Right lung (tissue), 5 donors: ENCODE results near the gene XKR8. TPM values are rescaled to one million over a fixed set of nuclear protein-coding genes. Genes with fewer than 3 reads are reported as not detected.
"Not testable (repeated sequence)": the region's sequence is repeated elsewhere in the genome, so short reads cannot be mapped to it uniquely, and the experiment has no call there.

Experiments used
- DNase-seq, 2 donors: peaks; one replicate each; pipeline ENCODE4 v3.0.0-alpha.2; 2013
- polyA plus RNA-seq, 5 donors: library from polyadenylated mRNA; unstranded; fragments of 120-200 nt; gene quantifications; one replicate each; pipeline versions ENCODE4 v1.2.1 to v1.2.3, GENCODE V29; 2013; ENCODE audit warnings: inconsistent platforms in 1 of 5, low replicate concordance in 1 of 5; ENCODE audit not compliant: insufficient read length in 5 of 5, insufficient read depth in 1 of 5

Gene XKR8
- polyA plus RNA-seq, 5 donors = 6.6 to 10.9 (median 8.1) TPM

- DNase-seq = no peak
Measured at GRCh38 chr1:27980216-27980845, 20.6 kb downstream of the XKR8 start.

DNA sequence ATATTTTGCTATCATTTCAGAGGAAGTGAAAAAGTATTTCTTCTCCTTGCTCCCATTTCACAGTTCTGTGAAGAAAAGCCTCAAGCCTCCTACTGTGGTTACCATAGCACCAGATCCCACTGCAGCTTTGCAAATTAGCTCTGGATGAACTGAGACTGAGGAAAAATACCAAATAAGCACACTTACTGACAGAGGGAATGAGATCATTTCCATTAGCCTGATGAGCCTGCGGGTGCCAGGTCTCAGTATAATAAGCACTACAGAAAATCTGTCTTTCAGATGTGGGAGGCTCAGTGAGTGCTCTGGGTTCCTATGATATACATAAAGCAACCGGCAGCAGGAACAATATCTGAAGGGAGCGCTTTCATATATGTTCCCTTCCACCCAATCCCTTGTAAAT, 21.4 kb downstream of the XKR8 start:
- no peak for DNase-seq

DNA sequence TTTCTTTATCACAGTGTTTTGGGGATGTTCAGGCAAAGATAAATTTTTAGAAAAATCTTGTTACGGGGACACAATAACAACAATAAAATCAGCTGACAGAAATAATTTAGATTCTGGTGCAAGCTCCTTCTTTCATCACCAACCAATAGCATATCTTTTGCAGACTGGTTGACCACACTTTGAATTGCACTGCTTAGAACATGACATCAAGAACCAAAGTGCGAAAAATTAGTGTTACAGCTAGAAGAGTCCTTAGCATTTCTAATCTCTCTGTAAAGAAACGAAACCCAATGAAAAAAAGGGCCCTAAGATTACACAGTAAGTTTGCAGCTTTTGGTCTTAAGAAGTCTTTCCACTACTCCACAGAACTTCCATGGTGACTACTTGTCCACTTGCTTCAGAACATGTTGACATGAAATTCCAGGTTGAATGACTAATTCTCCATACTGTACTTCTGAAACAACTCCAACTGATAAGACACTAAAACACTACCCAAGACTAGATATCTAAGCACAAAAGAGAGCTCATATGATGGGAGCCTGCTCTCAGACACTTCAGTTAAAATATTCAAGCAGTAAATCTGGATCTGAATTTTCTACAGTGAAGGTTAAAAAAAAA, 31.3 kb downstream of the XKR8 start:
- DNase-seq = no peak

GRCh38 chr1:27992276-27992675, 32.5 kb downstream of the XKR8 start:
- DNase-seq = no peak

- no peak for DNase-seq
Measured at GRCh38 chr1:27993241-27993640, 33.5 kb downstream of the XKR8 start.

DNA sequence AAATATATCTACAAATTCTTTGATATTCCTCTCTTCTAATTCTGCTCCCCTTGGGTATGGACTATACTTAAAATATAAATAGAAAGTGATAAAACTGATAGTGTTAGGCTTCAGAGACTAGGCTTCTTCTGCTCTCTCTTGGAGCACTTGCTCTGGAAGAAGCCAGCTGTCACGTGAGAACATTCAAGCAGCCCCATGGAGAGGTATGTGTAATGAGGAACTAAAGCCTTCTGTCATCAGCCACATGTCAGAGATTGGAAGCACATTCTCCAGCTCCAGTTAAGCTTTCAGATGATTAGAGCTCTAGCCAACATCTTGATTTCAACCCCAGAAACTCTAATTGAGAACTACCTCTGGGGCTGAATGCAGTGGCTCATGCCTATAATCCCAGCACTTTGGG, 34.3 kb downstream of the XKR8 start:
- DNase-seq = no peak

DNA sequence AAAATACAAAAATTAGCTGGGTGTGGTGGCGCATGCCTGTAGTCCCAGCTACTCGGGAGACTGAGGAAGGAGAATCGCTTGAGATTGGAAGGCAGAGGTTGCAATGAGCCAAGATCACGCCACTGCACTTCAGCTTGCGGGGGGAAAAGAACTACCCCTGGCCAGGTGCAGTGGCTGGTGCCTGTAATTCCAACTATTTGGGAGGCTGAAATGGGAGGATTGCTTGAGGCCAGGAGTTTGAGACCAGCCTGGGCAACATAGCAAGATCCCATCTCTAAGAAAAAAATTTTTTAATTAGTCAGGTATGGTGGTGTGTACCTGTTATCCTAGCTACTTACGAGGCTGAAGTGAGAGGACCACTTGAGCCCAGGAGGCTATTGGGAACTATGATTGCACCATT, 34.8 kb downstream of the XKR8 start:
- DNase-seq = not testable (repeated sequence)

GRCh38 chr1:27999055-27999454, 39.3 kb downstream of the XKR8 start:
- DNase-seq = no peak

GRCh38 chr1:28002600-28002999, 42.8 kb downstream of the XKR8 start:
- no peak for DNase-seq

GRCh38 chr1:28003117-28003516, 43.3 kb downstream of the XKR8 start:
- not testable (repeated sequence) for DNase-seq

- DNase-seq = no peak
Measured at GRCh38 chr1:28010969-28011368, 51.2 kb downstream of the XKR8 start.

Other genes with a start within 250 kb of the XKR8 start
- gene FAM76A, start 234.0 kb upstream of the XKR8 start, polyA plus RNA-seq = 10 to 100 TPM; 13.3 to 18.6 (median 16.0) TPM
- 10 to 100 TPM; 44.0 to 64.3 (median 55.4) TPM for gene STX12, start 186.8 kb upstream of the XKR8 start, polyA plus RNA-seq
- gene PPP1R8, start 129.2 kb upstream of the XKR8 start, polyA plus RNA-seq = 10 to 100 TPM; 47.5 to 59.2 (median 51.2) TPM
- 1 to 10 TPM; 5.2 to 8.8 (median 6.1) TPM for gene THEMIS2, start 87.4 kb upstream of the XKR8 start, polyA plus RNA-seq
- gene RPA2, start 45.4 kb upstream of the XKR8 start, polyA plus RNA-seq = 10 to 100 TPM; 57.0 to 75.7 (median 65.2) TPM
- 10 to 100 TPM; 10.9 to 15.8 (median 12.4) TPM for gene SMPDL3B, start 25.0 kb upstream of the XKR8 start, polyA plus RNA-seq
- 10 to 100 TPM; 20.2 to 32.5 (median 29.4) TPM for gene EYA3, start 128.6 kb downstream of the XKR8 start, polyA plus RNA-seq
- gene PTAFR, start 216.7 kb downstream of the XKR8 start, polyA plus RNA-seq = 1 to 10 TPM; 2.1 to 2.8 (median 2.7) TPM